M059J (cell line): ENCODE measurements around the gene PTPRD. TPM values are rescaled to one million over a fixed set of nuclear protein-coding genes. Genes with fewer than 3 reads are reported as not detected.
"Not testable (repeated sequence)": the region's sequence is repeated elsewhere in the genome, so short reads cannot be mapped to it uniquely, and the experiment has no call there.

ENCODE experiments used
- DNase-seq: peaks from one replicate; pipeline ENCODE4 v3.0.0-alpha.2; 2012; ENCODE audit warnings: low read depth
- total RNA-seq: library from RNA; depleted of rRNA; stranded (reverse); fragments of >200 nt; shearing (Covaris generic); gene quantifications from 2 replicates; pipeline ENCODE4 v1.2.3, GENCODE V29; 2014

The PTPRD gene
- total RNA-seq, 1 experiment from 2014 or later, result not detected

GRCh38 chr9:9173264-9173663 is 1439.5 kb downstream of the PTPRD start:
- DNase-seq, result no peak

GRCh38 chr9:9170439-9171134 is 1442.2 kb downstream of the PTPRD start:
- DNase-seq, result no peak

- DNase-seq, result no peak
These were observed 1470.8 kb downstream of the PTPRD start for GRCh38 chr9:9142001-9142400.

DNA sequence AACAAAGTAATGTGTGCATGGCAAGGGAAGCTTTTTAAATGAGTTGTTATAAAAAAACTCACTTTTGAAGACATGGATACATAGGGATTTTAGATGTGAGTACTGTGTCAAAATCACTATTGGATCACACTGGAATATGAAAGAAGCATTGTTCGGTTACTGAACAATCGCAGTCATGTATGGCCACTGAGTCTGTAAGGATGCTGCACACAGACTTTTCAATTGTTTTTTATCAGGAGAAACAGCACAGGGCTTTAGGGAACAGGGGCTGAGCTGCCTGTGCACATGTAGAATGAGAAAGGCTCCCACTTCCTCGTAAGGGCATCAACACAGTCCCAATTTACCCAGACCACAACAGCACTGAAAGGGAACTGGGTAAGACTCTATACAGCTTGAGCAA is 1479.3 kb downstream of the PTPRD start:
- DNase-seq, result no peak

DNA sequence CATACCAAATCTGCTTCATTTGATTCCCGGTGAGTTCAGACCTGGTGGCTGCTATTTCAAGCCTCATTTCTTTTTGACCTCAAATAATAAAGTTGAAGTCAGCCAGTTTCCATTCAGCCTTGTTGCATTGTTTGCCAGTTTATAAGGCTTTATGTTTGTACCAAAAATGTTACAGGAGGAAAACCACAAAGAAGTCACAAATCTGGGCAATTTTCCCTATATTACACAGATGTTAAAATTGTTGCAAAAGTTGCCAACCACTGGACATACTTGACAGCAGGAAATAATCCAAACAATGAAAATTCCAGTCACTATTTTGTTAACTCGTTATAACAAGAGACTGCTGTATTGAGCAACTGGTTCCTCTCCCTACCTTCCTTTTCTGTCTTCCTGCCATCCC is 1488.2 kb downstream of the PTPRD start:
- DNase-seq, result no peak

DNA sequence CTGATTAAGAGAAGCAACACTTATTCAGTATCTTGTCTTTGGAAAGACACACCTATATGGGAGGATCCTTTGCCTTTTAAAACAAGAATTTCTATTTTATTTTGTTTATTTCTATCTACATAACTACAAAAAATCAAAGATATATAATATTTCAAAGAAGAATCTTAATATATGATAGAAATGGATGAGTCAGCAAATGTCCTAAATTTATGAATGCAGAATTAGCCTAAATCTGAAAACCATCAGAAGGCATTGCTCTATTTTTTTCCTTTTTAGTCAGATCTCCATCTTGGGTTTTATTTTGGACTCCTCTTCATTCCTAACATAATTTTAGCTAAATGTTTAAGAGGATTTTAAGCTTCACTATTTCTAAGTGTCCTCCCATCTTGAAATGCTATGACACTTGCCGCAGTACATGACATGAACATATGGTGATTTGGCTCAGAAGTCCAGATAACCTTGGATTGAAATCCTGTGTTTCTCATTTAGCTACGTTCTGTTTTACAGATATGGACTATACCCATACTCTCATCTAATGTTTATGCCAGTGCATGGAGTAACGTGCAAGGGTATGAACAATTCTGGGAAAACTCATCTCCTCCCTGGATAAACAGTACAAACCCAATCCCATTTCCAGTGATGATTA is 1490.4 kb downstream of the PTPRD start:
- no peak for DNase-seq

GRCh38 chr9:9117866-9118265 is 1494.9 kb downstream of the PTPRD start:
- DNase-seq, result no peak

DNA sequence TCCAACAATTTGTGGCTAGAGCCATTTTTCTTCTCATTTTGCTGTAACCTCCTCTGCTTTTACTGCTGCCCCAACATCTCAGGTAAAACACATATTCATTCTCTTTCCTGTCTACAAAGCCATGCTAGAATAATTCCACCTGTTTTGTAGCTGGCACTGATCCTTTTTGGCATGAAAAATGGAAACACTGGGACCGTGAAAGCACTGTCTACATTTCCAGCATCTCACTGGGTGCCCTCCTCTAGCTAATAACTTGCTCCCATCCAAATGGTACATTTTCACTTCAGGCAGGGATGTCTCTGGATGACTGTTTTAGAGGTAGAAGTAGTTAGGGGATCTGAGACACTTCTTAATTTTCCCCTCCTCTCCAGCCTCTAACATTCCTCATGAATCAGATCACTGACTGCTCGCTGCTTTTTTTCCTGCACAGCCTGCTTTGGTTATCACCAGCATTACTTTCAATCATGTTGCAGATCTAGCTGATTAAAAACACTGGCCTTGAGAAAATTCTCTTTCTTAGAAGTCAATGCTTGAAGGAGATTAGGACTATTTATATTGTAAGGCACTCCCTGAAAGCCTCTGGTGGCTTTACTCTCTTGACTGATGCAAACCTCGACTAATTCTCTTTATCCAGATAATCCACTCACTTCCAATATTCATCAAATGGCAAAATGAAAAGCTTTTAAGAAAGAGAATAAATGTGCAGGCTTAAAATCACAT is 1500.6 kb downstream of the PTPRD start:
- DNase-seq, result no peak

DNA sequence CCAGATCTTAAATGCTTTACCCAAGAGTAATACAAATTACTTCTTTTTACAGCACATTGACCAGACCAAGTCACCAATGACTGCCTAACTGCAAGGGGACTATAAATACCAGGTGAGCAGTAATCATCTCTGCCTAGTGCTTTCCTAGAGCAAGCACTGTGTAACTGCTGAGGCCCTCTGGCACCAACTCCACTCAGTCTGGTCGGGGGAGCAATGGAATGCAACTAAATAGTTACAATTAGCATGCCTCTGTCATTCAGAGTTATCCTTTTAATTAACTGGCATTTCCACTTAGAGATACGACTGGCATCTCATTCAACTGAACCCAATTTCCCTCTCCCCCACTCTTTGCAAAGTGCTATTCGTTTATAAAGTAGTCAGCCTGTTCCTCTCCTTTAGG is 1504.2 kb downstream of the PTPRD start:
- no peak for DNase-seq

GRCh38 chr9:9102295-9102694 is 1510.5 kb downstream of the PTPRD start:
- no peak for DNase-seq

DNA sequence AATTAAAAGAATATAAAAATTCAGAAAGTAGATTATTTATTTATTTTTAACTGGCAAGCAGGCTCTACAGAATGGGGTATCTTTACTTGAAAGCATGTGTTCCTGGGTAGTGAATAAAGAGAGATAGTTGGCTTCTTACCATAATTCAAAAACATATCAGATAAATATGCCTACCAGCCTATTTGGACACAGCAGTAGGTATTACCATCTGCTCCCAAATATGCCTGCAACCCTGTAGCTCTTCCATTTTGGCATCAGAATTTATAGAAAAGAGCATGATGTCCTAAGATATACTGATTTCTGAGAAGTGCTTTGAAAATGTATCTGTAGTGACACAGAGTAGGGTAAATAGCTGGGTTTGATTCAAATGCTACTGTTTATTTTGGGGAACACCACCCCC is 1512.7 kb downstream of the PTPRD start:
- no peak for DNase-seq

GRCh38 chr9:9099646-9100045 is 1513.2 kb downstream of the PTPRD start:
- DNase-seq, result no peak

DNA sequence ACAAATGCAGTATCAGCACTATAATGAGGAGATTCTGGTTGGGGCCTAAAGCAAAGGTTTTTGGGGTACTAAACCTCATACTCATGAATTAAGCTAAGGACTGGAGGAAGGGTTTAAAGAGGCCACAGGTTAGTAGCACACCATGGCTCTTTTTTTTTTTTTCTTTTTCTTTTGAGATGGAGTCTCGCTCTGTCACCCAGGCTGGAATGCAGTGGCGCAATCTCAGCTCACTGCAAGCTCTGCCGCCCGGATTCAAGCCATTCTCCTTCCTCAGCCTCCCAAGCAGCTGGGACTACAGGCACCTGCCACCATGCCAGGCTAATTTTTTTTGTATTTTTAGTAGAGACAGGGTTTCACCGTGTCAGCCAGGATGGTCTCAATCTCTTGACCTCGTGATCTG is 1515.5 kb downstream of the PTPRD start:
- not testable (repeated sequence) for DNase-seq

GRCh38 chr9:9091387-9091786 is 1521.4 kb downstream of the PTPRD start:
- no peak for DNase-seq

GRCh38 chr9:9079473-9079872 is 1533.3 kb downstream of the PTPRD start:
- DNase-seq, result no peak

DNA sequence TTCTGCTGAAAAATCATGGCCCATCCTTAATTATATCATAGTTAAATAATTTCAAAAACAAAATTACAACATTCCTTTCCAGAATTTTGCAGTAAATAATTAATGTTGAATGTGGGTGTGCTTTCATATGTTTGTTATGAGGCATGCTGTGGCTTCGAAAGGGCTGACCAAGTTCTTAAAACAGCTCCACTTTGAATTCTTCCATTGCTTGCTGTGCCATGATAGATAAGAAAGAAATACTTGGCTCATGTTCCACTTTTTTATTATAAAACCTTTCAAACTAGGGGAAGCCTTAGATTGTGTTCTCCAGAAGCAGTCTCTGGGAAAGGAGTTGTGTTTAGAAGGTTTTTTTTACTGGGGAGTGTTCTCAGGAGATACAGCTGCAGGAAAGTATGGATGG is 1534.5 kb downstream of the PTPRD start:
- DNase-seq, result no peak

- no peak for DNase-seq
These were observed 1551.2 kb downstream of the PTPRD start for GRCh38 chr9:9061627-9062026.

- no peak for DNase-seq
These were observed 1558.3 kb downstream of the PTPRD start for GRCh38 chr9:9054354-9054992.

DNA sequence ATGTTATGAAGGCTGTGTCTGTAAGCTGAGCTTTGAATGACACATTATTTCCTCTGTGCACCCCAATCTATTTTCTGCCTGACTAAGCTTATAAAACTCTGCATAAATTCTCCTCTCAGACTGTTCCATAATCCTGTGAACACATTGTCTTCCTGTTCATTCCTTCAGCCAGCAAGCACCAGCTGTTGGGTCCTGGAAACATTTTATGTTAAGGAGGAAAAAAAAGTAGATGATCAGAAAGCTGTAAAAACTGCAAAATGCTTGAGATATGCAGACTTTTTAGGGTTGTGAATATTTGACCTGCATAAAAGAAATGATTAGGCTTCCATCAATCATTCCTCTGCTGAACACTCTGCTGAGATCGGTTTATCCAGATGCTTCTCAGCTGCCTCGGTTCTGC is 1567.2 kb downstream of the PTPRD start:
- no peak for DNase-seq

DNA sequence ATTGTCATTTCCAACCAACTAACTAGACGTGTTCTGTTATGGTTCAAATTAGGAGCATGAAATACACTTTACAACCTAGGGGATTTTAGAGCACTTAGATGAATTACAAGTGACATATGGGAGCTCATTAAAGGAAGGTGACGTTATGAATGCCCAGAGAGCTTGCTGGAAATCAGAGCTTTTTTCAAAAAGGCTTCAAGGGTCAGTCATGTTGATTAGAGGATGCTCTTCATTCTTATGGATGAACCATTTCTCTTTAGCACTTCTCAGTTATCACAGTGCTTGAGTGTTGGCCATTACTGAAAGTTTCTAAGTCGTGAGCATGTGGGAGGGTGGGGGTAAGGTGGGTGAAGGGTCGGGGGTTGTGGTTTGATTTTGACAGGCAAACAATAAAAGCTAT is 1567.7 kb downstream of the PTPRD start:
- no peak for DNase-seq

DNA sequence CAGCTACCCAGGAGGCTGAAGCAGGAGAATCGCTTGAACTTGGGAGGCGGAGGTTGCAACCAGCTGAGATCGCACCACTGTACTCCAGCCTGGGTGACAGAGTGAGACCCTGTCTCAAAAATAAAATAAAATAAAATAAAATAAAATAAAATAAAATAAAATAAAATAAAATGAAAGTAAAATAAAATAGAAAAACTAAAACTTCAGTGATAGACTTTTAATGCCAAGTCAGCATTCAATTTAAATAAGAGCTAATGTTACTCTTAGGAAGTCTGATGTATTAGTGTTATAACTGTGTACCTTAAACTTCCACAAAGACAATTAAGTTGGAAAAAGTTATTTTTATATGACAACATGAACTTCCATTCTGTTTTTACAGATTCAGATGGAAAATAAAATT is 1569.0 kb downstream of the PTPRD start:
- not testable (repeated sequence) for DNase-seq

- no peak for DNase-seq
These were observed 1571.0 kb downstream of the PTPRD start for GRCh38 chr9:9041756-9042155.

DNA sequence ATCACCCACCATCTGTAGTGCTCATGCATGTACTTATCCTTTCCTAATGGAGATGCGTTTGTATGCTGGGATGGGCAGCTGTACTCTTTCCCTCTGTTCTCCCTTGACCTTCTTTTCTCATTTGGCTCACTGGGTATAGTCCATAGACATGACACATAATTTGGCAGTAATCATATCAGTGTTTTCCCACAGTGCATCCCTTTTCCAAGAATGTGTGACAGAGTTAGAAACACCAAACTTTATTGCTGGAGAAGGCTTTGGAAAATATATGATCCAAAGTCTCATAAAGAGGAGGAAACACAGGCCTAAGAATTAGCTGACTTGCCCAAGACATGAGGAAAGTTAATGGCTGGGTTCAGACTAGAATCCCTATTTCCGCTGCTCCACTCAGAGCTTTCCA is 1579.8 kb downstream of the PTPRD start:
- no peak for DNase-seq
